ENCODE data around the gene CEACAM5.

The CEACAM5 gene

GRCh38 chr19:41700381-41701195 lies 7.8 kb upstream of the CEACAM5 start:
- DNase-seq = peak; percentile 9

- DNase-seq = peak; percentile 43
These were observed 6.9 kb upstream of the CEACAM5 start for GRCh38 chr19:41701401-41702075.

DNA sequence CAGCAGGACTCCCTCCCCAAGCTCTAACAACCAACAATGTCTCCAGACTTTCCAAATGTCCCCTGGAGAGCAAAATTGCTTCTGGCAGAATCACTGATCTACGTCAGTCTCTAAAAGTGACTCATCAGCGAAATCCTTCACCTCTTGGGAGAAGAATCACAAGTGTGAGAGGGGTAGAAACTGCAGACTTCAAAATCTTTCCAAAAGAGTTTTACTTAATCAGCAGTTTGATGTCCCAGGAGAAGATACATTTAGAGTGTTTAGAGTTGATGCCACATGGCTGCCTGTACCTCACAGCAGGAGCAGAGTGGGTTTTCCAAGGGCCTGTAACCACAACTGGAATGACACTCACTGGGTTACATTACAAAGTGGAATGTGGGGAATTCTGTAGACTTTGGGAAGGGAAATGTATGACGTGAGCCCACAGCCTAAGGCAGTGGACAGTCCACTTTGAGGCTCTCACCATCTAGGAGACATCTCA lies 6.2 kb upstream of the CEACAM5 start:
- DNase-seq = peak; percentile 3

- peak; percentile 40 for DNase-seq
These were observed 4.7 kb upstream of the CEACAM5 start for GRCh38 chr19:41703602-41704293.

GRCh38 chr19:41705393-41706174 lies 2.8 kb upstream of the CEACAM5 start:
- peak; percentile 69 for DNase-seq

GRCh38 chr19:41706741-41707501 lies 1.5 kb upstream of the CEACAM5 start:
- peak; percentile 89 for DNase-seq

DNA sequence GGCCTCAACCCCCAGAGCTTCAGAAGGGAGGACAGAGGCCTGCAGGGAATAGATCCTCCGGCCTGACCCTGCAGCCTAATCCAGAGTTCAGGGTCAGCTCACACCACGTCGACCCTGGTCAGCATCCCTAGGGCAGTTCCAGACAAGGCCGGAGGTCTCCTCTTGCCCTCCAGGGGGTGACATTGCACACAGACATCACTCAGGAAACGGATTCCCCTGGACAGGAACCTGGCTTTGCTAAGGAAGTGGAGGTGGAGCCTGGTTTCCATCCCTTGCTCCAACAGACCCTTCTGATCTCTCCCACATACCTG lies 969 bp upstream of the CEACAM5 start:
- no peak for DNase-seq

DNA sequence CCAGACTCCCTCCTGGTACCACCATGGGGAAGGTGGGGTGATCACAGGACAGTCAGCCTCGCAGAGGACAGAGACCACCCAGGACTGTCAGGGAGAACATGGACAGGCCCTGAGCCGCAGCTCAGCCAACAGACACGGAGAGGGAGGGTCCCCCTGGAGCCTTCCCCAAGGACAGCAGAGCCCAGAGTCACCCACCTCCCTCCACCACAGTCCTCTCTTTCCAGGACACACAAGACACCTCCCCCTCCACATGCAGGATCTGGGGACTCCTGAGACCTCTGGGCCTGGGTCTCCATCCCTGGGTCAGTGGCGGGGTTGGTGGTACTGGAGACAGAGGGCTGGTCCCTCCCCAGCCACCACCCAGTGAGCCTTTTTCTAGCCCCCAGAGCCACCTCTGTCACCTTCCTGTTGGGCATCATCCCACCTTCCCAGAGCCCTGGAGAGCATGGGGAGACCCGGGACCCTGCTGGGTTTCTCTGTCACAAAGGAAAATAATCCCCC lies 505 bp upstream of the CEACAM5 start:
- peak; percentile 54 for DNase-seq

- peak; percentile 37 for DNase-seq
These were observed 1.1 kb downstream of the CEACAM5 start for GRCh38 chr19:41709516-41709915.

DNA sequence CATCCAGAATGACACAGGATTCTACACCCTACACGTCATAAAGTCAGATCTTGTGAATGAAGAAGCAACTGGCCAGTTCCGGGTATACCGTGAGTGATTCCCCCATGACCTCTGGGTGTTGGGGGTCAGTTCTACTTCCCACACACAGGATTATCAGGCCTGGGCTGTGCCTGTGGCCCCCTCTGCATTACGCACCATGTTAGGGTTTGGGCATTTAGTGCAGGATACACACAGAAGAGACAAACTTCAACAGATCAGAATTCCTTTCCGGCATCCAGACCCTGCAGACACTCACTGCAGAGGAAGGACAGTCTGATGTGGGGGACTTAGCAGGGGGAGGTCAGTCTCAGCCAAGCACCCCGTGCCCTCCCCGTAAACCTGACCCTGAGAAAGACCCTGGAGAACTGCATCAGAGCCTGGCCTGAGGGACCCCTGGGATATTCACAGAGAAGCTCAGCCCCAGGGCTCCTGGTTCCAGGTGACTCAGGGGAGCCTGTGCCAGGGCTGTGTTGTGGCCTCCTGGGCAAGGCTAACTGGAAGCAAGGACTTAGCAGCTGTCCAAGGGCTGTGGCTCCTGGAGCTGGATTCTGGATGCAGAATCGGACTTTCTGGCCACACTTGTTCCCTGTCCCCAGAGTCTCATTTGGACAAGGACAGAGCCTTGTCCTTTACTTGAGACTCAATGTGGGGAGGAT lies 1.7 kb downstream of the CEACAM5 start:
- DNase-seq = peak; percentile 56

DNA sequence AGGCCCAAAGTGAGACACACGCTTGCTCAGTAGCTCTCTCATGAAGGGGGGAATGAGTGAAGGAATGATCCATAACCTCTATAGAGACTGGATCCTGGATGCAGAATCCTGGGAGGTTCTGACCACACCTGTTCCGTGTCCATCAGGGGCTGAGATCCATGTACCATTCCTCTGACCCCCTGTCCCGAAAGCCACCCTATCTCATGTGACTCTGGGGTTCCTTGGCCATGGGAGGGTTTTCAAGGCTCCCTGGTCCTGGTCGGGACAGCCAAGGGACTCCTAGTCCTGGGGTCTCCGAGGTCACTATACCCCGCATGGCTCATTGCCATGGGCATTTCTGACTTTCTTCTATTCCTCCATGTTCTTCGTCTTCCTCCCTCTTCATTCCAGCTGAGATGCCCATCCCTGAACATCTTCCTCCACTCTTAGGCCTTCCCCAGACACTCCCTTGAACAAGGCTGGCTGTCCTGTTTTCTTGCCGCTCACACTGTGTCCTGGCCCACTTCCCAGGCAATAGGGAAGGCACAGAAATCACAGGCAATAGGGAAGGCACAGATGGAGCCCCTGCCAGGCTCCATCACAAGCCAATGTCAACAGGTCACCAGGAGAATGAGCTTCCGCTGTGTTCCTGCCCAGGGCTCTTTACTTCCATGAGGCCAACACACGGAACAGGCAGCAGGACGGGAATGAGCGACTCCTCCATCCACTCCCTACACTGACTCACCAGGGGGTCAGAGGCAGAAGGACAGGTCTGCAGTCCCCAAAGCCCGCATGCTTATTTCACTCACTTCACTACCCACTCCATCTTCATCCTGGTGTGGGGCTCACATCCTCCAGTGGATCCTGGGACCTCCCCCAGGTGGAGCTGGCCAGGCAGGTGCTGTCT lies 3.2 kb downstream of the CEACAM5 start:
- DNase-seq = peak; percentile 37

- no peak for DNase-seq
These were observed 6.2 kb downstream of the CEACAM5 start for GRCh38 chr19:41714598-41714997.

DNA sequence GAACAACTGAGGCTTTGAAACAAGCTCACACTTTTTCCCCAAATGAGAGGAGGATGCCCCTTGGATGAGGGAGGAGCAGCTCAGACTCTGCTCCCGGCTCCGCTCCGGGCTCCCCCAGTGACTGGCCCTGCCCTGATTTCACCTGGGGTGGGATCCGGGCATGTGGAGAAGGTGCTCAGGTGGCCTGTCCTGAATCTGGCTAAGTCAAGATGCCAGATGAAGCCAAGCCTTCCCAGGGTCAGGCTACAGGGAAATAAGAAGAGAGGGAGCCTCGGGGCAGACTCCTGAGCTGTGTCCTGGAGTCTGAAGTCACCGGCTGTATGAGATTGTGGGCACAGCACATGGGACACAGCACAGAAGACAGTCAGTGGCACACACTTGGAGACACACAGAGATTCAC lies 10.3 kb downstream of the CEACAM5 start:
- no peak for DNase-seq

GRCh38 chr19:41720103-41720502 lies 11.7 kb downstream of the CEACAM5 start:
- DNase-seq = no peak

DNA sequence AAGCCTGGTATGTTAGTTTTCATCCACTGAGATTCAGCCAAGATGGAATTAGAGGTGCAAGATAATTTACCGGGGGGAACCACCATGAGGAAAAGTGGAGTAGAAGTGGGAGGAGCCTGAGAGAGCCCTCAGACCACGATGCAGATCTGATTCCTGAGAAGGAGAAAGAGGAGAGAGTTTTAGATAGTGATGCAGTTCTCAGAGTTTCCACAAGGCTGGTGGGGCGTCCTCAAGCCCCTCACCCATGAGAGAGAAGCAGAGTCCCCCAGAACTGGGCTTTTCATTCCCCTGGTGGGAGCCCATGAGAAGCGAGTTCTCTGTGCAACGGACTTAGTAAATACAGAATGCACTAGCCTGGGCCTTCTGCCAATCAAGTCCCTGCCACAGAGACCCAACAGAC lies 18.1 kb downstream of the CEACAM5 start:
- DNase-seq = no peak

GRCh38 chr19:41734156-41734555 lies 25.7 kb downstream of the CEACAM5 start:
- no peak for DNase-seq

GRCh38 chr19:41734585-41734984 lies 26.2 kb downstream of the CEACAM5 start:
- no peak for DNase-seq

GRCh38 chr19:41735071-41735600 lies 26.7 kb downstream of the CEACAM5 start:
- no peak for DNase-seq

DNA sequence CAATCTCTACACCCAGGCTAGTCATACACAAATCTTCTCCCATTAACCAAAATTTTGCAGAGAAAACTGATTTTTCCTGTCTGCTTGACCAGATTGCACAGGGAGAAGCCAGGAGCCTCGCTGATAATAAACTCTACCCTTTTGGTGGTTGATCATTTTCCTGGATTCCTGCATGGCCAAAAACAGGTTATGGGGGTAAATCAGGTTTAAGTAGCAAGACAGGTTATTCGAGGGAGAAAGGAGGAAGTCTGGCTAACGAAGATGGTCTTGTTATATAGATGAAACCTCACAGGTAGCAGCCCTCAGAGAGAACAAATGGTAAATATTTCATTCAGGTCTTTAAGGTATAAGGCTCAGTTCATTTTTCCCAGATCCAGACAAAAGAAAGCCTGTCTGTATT lies 30.9 kb downstream of the CEACAM5 start:
- DNase-seq = no peak
